ENCODE data around the gene OR5AU1.
"Not testable (repeated sequence)": the region's sequence is repeated elsewhere in the genome, so short reads cannot be mapped to it uniquely, and the experiment has no call there.

Gene OR5AU1

DNA sequence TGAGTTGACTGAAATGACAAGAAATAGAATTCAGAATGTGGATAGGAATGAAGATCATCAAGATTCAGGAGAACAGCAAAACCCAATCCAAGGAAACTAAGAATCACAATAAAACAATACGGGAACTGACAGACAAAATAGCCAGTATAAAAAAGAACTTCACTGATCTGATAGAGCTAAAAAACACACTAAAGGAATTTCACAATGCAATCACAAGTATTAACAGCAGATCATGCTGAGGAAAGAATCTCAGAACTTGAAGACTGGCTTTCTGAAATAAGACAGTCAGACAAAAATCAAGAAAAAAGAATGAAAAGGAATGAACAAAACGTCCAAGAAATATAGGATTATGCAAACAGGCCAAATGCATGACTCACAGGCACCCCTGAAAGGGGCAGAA lies 15.3 kb upstream of the OR5AU1 start:
- DNase-seq (ENCODE audit: low spot score) = no peak

DNA sequence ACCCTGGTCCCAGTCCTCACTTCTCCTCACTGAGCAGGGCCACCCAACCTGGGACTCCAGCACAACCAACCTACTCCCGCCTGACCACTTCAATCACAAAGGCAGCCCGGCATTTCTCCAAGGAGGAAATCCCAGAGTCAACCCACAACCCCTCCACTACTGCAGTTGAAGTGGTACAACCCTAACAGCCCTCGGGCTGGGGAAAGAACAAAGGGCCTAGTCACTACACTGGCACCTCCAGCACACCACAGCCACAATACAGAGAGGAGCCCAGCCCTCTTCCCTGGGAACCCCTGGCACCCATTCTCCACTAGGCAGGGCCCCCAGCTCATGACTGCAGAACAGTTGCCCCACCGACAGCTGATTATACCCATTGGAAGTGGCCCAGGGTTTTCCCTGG lies 13.7 kb upstream of the OR5AU1 start:
- DNase-seq (ENCODE audit: low spot score) = no peak

DNA sequence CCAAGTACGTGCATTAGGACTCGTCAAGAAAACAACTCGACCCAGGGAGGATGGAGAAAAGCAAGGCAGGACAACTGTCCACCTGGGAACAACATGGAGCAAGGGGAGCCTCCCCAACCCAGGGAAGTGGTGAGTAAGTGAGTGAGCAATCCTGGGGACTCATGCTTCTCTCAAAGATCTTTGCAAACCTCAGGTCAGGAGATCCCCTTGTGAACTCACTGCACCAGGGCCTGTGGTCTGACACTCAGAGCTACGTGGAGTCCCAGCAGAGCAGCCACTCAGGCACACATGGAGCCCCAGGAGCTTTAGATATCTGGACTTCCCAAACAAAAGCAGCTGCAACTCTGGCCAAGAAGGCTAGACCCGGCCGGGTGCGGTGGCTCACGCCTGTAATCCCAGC lies 12.2 kb upstream of the OR5AU1 start:
- DNase-seq (ENCODE audit: low spot score) = no peak

DNA sequence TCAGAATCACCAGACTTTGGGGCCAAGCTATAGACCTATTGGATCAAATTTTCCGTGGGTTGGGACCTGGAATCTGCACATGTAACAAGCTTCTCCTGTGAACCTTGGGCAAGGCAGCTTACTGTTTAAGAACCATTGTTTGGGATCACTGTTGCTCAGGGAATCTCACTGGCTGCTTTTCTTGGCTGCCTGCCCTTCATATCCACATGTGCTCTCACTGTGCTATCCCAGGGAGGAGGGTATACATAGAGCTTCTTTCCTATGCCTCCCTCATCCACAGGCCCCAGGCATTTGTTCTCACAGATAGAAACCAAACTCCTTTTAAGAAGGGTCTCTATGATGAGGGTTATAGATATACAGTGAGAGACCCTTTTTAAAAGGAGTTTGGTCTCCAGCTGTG lies 9.8 kb upstream of the OR5AU1 start:
- DNase-seq (ENCODE audit: low spot score) = not testable (repeated sequence)

DNA sequence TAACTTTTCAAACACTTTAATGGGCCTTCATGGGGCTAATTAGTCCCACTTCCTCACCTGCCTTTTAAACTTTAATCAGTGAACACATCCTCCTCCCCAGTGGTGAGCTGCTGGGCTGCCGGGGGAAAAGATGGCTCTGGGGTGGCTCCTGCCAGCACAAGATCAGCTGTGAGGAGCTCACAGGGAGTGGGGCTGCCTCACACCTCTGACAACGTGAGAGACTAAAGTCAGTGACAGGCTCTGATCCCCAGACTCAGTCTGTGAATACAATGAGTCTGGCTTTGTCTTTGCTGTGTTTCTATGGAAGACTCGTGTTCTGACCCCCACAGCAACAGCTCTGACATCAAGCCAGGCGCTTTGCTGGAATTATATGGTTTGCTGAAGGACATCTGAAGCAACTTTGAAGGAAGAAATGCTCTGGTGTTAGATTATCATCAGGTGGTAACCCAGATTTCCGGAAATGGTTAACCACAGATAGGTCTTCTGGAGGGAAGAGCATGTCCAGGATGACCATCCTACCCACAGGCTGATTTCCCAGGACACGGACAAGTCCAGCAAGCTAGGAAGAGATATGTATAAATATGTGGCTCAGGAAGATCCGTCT lies 9.2 kb upstream of the OR5AU1 start:
- DNase-seq (ENCODE audit: low spot score) = not testable (repeated sequence)

DNA sequence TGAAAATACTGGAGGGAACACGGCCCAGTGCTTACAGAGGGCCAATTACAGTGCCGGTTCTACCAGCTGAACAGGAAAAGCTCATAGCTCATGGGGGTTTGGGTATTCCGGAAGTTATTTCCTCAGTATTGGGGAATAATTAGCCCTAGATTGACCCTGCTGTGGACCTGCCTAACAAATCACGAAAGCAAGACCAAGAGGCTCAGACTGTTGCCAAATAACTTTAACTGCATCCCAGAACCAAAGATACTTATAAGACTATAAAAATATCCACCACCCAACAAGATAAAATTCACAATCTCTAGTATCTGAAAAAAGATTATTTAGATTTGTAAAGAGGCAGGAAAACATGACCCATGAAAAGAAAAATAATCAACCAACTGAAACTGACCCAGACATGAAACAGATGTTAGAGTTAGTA lies 8.0 kb upstream of the OR5AU1 start:
- DNase-seq (ENCODE audit: low spot score) = no peak

DNA sequence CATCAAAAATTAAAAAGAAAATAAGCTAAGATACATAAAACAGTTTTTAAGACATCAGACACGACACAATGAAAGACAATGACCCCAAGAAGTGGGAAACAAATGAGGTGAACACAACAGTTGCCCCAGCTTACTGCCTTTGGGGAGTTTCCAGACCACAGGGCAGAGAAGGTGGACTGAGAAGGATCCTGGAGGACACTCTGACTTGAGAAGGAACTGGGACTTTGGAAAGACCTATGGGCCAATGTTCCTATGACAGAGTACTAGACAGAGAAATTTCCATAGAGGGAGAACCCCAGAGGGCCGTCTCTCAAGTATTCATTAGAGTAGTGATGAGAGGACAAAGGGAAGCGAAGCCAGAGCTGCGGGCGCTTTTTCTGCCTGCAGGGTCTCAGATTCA lies 6.2 kb upstream of the OR5AU1 start:
- DNase-seq (ENCODE audit: low spot score) = no peak

DNA sequence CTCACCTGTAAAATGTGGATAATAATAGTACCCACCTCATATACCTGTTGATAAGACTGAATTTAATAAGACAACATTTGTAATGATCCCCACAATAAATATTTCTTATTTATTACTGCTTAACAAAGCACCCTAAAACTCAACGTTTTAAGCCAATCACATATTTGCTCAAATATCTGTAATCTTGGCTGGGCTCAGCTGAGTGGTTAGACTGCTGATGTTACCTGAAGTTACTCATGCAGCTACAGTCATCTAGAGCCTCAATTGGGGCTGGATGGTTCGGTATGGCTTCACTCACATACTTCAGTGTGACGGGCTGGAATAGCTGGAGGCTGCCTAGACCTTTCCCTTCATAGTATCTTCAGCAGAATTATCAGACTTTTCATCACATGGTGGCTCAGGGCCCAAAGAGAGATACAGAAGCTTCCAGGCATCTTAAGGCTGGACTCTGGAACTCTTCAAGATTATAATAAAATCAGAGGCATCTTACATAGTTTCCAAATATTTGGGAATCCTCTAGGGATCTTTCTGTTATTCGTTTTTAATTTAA lies 4.3 kb upstream of the OR5AU1 start:
- DNase-seq (ENCODE audit: low spot score) = no peak

DNA sequence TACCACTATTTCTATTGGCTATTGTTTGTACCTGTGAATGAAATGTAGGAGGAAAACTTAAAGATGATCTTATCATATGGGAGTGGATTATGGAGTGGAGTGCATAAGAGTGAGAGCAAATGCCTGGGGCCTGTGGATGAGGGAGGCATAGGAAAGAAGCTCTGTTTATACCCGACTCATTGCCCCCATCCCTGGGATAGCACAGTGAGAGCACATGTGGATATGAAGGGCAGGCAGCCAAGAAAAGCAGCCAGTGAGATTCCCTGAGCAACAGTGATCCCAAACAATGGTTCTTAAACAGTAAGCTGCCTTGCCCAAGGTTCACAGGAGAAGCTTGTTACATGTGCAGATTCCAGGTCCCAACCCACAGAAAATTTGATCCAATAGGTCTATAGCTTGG lies 2.3 kb upstream of the OR5AU1 start:
- DNase-seq (ENCODE audit: low spot score) = not testable (repeated sequence)

DNA sequence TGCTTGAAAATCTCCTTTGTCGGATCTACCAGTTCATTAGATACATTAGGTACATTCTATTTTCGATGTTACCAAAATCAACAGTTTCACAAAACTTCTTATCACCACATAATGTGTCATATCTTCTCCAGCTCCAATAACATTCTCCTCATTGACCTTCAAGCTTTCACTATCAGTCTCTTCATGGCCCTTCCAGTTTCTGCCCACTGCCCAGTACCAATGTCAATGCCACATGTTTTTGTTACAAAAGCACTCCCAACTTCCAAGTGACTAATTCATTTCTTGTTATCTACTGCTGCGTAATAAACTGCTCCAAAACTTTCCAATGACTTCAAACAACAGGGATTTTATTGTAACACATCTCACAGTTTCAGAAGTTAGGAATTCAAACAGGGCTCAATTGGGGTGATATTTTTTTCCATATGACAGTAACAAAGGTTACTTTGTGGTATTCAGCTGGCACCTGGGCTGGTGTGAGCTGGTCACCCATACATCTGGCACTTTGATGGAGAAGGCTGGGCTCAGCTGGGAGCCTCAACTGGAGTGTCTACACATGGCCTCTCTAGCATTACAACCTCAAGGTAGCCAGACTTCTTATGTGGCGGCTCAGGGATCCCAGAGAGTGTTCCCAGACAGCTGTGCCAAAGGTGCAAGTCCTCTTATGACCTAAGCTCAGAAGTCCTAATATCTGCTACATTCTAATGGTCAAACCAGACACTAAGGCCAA lies 6.1 kb downstream of the OR5AU1 start:
- DNase-seq (ENCODE audit: low spot score) = no peak

DNA sequence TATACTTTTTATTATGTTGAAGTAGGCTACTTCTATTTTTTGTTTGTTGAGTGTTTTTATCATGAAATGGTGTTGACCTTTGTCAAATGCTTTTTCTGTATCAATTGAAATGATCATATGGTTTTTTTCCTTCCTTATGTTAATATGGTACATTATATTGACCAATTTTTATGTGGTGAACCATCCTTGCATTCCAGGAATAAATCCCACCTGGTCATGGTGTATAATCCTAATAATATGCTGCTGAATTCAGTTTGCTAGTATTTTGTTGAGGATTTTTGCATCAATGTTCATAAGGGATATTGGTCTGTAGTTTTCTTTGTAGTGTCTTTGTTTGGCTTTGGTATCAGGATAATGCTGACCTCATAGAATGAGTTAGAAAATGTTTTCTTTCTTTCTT lies 10.4 kb downstream of the OR5AU1 start:
- no peak for DNase-seq (ENCODE audit: low spot score)

DNA sequence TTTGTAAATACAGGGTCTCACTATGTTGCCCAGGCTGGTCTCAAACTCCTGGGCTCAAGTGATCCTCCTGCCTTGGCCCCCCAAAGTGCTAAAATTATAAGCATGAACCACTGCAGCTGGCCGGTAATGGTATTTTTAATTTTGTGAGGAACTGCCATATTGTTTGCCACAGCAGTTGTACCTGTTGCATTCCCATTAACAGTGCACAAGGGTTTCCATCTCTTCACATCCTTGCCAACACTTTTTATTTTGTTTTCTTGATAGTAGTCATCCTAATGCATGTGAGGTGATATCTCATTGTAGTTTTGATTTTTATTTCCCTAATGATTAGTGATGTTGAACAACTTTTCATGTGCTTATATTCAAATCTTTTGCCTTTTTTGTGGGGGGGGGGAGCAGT lies 13.5 kb downstream of the OR5AU1 start:
- DNase-seq (ENCODE audit: low spot score) = no peak

DNA sequence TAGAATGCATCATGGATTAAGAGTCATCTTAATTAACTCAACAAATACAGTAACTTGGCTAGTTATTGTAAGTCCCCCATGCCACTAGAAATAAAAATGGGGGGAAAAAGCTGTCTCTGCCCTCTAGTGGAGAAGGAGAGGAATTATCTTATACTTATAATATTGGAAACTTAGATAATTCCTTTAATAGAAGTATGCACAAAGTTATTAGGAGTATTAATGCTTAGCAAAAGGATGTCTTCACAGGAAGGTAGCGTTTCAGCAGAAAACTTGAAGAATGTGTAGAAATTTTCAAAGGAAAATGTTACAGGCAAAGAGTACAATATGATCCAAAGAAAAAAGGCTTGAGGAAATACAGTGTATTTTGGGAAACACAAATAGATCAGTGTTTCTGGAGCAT lies 19.8 kb downstream of the OR5AU1 start:
- peak; percentile 10 for DNase-seq (ENCODE audit: low spot score)

DNA sequence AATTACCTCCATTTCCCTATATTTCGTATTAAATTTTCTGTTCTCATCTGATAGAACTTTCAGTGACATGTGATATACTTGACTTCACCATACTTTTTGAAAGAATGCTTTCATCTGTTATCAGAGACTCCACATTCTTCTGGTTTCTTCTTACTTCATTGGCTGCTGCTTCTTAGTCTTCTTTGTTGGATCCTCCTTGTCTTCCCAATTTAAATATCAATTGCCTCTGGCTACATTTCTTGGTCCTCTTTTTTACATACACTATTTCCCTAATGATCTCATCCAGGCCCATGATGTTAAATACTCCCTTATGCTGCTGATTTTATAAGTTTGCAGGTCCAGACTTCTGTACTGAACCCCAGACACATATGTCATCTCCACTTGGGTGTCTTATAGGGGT lies 22.0 kb downstream of the OR5AU1 start:
- DNase-seq (ENCODE audit: low spot score) = no peak

DNA sequence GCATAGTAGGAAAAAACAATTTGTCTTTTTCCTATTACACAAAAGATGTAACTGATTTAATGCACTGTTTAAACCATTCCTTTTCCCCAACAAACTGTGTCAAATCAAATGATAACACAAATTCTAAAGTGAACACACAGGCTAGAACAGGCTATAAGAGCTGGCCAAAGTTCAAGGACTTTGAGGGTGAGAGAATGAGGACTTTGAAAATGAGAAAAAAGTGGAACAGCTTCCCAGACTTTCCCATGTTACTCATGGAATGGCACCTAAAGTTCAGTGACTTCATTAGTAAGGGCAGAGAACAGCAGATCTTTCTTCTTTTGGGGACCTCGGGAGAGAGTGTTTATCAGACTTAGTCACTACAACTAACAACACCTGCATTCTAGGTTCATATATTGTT lies 32.4 kb downstream of the OR5AU1 start:
- no peak for DNase-seq (ENCODE audit: low spot score)

DNA sequence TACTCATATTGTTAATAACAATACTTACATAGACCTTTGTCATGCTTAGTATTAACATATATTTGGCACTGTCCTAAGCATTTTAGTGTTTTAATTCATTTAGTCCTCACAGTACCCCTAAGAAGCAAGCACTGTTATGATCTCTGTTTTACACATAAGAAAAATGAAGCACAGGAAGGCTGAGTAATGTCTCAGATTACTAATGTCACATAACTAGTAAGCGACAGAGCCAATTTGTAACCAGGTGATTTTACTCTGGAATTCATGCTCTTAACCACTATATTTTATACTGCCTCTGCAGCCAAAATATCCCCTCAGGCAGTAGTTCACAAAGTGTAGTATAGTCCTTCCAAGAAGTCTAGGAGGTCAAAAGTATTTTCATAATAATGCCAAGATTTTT lies 34.7 kb downstream of the OR5AU1 start:
- no peak for DNase-seq (ENCODE audit: low spot score)

DNA sequence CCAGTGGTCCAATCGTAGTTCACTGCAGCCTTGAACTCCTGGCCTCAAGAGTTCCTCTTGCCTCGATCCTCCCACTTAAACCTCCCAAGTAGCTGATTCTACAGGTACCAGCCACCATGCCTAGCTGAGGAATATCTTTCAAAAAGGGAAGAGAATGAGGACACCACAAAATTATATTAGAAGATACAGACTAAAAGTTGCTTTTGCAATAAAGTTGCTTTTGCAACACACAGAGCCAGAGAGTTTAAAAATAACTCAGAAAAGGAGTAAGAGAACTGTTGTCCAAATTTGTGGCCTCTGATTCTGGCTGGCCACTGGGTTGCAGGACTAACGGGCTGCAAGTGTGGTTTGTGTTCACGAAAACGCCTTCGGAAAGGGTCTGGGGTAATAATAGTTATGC lies 35.2 kb downstream of the OR5AU1 start:
- no peak for DNase-seq (ENCODE audit: low spot score)

DNA sequence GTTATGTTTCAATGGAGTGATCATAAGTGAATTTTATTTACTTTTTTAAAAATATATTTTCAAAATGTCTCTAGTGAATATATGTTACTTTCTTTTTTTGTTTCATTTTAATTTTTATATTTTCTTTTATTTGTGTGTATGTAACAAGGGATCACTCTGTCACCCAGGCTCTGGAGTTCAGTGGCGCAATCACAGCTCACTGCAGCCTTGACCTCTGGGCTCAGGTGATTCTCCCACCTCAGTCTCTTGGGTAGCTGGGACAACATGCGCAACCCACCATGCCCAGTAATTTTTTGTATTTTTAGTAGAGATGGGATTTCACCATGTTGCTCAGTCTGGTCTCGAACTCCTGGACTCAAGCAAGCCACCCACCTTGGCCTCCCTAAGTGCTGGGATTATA lies 36.9 kb downstream of the OR5AU1 start:
- no peak for DNase-seq (ENCODE audit: low spot score)

DNA sequence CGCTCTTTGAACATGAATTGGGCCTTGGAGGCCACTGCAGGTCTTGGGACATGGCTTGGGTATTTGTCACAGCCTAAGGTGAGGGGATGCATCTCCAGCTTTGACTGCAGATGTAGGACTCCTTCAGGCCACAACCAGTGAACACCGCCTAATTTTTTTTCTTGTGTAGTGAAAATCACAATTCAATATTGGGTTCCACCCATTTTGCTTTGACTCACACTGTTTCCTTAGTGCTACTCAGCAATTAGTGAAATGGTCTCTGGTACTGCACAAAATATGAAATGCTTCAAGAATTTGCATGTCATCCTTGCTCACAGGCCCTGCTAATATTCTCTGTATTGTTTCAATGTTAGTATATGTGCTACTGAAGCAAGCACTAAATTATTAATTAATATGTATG lies 42.5 kb downstream of the OR5AU1 start:
- no peak for DNase-seq (ENCODE audit: low spot score)

DNA sequence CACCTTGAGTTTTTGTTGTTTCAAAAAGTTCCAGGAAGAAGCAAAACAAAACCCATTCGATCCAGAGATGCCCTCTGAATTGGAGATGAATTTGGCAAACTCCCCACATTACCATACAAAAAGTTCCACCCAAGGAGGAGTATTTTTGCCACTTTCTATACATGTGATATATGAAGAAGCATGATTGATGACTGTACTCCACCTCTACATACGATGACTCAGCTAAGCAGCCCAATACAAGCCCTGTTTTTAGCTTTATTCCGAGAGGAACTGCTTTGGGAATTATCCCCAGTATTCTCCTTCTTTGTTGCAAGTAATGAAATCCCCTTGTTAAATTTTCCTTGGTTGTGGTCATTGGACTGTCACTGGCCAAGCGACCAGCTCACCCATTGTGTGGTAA lies 43.6 kb downstream of the OR5AU1 start:
- DNase-seq (ENCODE audit: low spot score) = no peak

DNA sequence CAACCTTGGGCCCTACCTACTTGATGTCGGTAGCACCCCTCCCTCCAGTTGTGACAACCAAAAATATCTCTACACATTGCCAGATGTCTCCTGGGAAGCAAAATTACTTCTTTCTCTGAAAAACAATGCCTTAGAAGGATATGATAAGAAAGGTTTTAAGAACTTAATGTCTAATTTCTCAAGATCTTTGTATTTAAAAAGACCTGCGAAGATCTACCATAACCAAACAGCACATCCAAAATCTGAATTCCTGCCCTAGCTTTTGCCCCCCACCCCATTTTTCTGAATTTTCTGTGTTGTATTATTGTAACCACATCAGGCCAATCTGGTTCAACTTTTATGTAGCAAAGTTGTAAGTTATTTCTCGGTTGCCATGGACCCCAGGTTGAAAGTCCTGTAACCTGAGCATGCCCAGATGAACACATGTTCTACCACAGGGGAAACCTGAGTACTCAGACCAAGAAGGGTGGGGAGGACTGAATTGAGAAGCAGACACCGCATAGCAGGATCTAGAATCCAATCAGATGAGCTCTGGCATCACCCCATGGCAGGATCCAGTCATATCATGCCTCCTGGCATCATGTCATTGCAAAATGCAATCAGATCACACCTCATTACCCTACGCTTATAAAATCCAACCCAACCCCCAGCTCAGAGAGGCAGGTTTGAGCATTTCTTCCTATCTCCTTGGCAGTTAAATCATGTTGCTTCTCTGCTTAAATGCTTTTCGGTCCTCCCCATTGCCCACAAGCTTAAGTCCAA lies 46.3 kb downstream of the OR5AU1 start:
- DNase-seq (ENCODE audit: low spot score) = no peak

DNA sequence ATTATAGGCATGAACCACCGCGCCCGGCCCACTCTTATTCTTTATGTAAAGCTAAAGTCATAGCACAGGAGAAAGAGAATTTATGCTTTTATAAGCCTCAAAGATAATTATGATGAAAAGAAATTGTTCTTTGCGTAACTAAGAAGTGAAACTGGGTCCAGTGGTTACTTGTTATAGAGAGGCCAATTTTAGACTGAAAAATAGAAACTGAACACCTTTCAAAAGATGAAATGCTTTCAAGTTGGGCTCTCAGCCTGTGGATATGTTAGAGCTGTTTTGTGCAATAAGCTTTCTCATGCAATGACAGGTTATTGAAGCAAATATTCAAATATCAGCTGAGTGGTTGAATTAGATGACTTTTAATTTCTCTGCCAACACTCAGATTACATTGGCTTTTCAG lies 47.1 kb downstream of the OR5AU1 start:
- DNase-seq (ENCODE audit: low spot score) = no peak

DNA sequence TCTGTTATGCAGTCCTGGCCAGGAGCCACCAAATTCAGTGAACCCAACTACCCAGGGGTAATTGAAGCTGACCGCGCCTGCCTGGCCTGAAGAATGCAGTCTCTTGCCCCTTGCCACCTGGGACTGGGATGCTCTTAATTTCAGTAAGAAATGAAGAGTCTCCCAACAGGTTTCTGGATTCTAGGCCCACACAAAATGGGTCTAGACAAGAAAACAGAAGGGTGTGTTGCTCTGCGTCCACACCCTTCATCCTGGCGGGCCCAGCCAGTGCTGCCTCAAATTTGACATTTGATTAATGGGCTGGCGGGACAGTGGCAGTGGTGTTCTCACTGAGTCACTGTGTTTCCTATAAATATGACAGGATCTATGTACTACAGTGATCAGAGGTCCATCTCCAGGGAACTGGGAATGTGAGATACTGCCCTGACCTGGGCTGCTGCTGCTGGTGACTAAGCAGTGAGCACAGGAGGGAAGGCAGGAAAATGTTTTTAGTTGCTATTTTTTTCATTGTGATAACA lies 48.5 kb downstream of the OR5AU1 start:
- DNase-seq (ENCODE audit: low spot score) = no peak
